T-helper 2 cell (primary cell): Measurements from ENCODE around the gene EXOC2.
A peak's percentile ranks its signal among the peaks of the same experiment; 100 is the strongest.

Experiments
- DNase-seq, 5 experiments: peaks; one replicate each; pipeline versions ENCODE4 v3.0.0 to v3.0.0-alpha.2; 2012 to 2022

The EXOC2 gene

GRCh38 chr6:520820-521219, 172.1 kb downstream of the EXOC2 start:
- DNase-seq, result no peak

- no peak for DNase-seq
These were observed 174.7 kb downstream of the EXOC2 start for GRCh38 chr6:518218-518617.

GRCh38 chr6:516213-516612, 176.7 kb downstream of the EXOC2 start:
- DNase-seq, result no peak

- no peak for DNase-seq
These were observed 177.7 kb downstream of the EXOC2 start for GRCh38 chr6:515267-515666.

- DNase-seq, result no peak
These were observed 178.5 kb downstream of the EXOC2 start for GRCh38 chr6:514396-514978.

- DNase-seq, result no peak
These were observed 179.0 kb downstream of the EXOC2 start for GRCh38 chr6:513961-514360.

- DNase-seq, result no peak
These were observed 179.9 kb downstream of the EXOC2 start for GRCh38 chr6:513058-513457.

GRCh38 chr6:511488-512137, 181.3 kb downstream of the EXOC2 start:
- DNase-seq, result no peak

GRCh38 chr6:509676-510075, 183.3 kb downstream of the EXOC2 start:
- peak in 1 of 5 experiments; percentile 77 for DNase-seq

GRCh38 chr6:508614-509013, 184.3 kb downstream of the EXOC2 start:
- DNase-seq, result no peak

- DNase-seq, result no peak
These were observed 184.9 kb downstream of the EXOC2 start for GRCh38 chr6:508006-508405.

GRCh38 chr6:506920-507622, 185.9 kb downstream of the EXOC2 start:
- no peak for DNase-seq

- peak in 1 of 5 experiments; percentile 45 for DNase-seq
These were observed 186.4 kb downstream of the EXOC2 start for GRCh38 chr6:506508-506907.

- DNase-seq, result no peak
These were observed 187.6 kb downstream of the EXOC2 start for GRCh38 chr6:505374-505773.

- no peak for DNase-seq
These were observed 188.4 kb downstream of the EXOC2 start for GRCh38 chr6:504446-504980.

- no peak for DNase-seq
These were observed 189.2 kb downstream of the EXOC2 start for GRCh38 chr6:503610-504362.

GRCh38 chr6:502761-503160, 190.2 kb downstream of the EXOC2 start:
- no peak for DNase-seq

GRCh38 chr6:501891-502601, 190.9 kb downstream of the EXOC2 start:
- peak in 4 of 5 experiments; percentile 26 to 70 (median 56) for DNase-seq

- DNase-seq, result peak in 2 of 5 experiments; percentile 25 to 72
These were observed 193.3 kb downstream of the EXOC2 start for GRCh38 chr6:499617-500016.

- DNase-seq, result peak in 3 of 5 experiments; percentile 31 to 85 (median 32)
These were observed 194.1 kb downstream of the EXOC2 start for GRCh38 chr6:498795-499231.

GRCh38 chr6:497258-497657, 195.7 kb downstream of the EXOC2 start:
- no peak for DNase-seq

GRCh38 chr6:496649-497048, 196.3 kb downstream of the EXOC2 start:
- no peak for DNase-seq
